GM19240 (cell line): ENCODE measurements around the gene MLPH.
A peak's percentile ranks its signal among the peaks of the same experiment; 100 is the strongest.

Source experiments
- DNase-seq: peaks from one replicate; pipeline ENCODE4 v3.0.0; 2011; ENCODE audit warnings: low spot score; ENCODE audit not compliant: insufficient read length

Gene MLPH

DNA sequence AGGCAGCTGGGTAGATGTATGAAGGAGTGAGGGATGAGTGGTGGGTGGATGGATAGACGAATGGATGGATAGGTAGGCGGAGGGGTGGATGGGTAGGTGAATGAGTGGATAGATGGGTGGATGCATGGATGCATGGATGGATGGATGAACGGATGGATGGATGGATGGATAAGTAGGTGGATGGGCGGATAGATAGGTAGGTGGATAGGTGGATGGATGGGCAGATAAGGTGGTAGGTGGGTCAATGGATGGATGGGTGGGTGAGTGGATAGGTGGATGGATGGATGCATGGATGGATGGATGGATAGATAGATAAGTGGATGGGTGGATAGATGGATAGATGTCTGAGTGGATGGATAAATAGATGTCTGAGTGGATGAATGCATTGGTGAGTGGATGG lies 30.1 kb downstream of the MLPH start:
- DNase-seq: no peak

DNA sequence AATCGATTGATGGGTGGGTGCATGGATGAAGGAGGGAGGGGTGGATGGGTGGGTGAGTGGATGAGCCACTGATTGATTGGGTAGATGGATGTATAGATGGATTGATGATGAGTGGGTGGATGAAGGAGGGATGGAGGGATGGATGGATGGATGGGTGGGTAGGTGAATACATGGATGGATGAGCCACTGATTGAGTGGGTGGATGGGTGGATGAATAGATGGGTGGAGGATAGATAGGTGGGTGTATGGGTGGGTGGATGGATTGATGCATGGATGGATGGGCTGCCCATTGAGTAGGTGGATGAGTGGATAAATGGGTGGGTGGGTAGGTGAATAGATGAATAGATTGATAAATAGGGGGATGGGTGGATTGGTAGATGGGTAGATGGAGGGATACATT lies 30.9 kb downstream of the MLPH start:
- DNase-seq: no peak

DNA sequence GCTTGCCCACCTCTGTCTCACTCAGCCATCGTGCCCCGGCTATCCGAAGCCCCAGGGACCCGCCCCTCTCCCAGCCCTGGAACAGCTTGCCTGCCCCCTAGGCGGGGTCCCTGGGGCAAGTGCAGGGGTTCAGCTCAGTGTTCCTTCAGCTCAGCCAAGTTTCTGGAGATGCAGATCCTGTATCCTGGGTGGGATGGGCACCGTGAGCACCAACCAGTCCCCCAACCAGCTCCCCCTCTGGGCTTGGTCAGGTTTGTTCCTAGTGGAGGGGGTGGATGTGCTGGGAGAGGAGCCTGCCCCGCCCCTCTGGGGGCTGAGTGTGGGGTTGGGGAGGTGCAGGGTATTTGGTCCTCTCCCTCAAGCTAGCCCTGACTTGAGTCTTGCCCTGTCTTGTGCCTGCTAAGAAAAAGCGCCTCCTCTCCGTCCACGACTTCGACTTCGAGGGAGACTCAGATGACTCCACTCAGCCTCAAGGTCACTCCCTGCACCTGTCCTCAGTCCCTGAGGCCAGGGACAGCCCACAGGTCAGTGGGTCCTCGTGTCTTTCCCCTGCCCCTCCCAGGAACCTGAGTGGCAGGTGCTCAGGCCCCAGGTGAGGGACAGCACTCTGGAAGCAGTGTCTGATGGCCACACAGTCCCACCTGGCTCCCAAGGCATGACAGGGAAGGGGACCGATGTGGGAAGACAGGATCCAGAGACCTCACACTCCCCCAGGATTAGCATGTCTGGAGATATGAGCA lies 32.6 kb downstream of the MLPH start:
- DNase-seq: no peak

DNA sequence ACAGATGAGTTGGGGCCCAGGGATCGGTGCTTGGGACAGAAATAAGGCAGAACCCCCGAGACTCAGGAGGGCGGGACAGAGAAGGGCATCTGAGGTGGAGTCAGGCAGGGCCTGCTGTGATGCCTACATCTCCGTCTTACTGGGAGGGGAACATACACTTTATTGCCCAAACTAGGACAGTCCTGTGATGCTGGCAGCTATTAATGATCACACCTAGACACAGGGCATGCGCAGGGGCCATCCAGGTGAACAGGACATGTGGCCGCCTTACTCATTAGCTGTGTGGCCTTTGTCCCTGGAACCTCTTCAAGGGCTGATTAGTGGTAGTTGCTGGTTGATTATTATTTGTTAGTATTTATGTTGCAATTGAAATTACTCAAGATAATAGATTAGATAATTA lies 33.2 kb downstream of the MLPH start:
- DNase-seq: no peak

DNA sequence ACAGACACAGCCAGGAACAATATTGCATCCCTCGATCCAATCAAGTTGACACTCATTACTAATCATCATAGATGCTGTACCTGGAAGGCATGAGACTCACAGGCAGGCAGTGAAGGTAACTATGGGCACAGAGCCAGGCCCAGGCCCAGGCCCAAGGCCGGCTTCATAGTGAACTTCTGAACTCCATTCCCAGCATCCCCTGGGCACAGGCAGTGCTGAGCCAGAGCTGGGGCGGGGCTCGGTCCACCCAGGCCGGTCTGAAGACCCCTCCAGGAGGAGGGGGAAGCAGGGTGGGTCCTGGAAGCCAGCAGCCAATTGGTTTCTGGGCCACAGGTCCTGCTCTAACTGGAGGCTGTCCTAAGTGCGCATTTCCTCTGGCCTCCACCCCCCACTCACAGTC lies 37.6 kb downstream of the MLPH start:
- no peak for DNase-seq

DNA sequence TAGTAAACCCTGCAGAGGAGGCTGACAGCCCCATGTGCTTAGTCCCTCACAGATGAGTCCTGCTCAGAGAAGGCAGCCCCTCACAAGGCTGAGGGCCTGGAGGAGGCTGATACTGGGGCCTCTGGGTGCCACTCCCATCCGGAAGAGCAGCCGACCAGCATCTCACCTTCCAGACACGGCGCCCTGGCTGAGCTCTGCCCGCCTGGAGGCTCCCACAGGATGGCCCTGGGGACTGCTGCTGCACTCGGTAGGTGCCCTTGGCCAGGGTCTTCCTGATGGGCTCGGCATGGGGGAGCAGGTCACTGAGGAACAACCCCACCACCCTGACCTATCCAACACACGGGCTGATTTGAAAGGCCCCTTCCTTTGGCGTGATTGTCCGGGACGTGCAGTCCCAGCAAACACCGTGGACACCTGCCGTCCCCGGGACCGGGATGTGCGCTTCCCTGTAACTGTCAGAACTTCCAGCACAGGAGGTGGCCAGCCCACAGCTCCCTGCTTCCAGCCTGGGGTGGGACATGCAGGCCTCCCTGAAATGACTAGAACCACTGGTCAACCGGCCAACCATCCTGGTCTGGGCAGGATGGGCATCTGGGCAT lies 38.6 kb downstream of the MLPH start:
- no peak for DNase-seq

DNA sequence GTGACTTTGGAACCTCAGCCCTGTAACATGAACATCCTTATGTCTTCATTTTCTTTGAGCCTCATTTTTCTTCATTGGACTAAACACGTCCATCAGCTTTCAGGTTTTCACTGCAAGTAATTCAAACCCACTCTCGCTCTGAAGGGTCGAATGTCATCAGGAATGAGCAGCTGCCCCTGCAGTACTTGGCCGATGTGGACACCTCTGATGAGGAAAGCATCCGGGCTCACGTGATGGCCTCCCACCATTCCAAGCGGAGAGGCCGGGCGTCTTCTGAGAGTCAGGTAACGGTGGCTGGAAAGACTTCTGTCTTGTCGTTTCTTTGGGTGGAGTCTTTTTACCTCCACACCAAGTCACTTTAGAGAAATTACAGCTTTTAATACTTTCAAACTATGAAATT lies 40.2 kb downstream of the MLPH start:
- no peak for DNase-seq

DNA sequence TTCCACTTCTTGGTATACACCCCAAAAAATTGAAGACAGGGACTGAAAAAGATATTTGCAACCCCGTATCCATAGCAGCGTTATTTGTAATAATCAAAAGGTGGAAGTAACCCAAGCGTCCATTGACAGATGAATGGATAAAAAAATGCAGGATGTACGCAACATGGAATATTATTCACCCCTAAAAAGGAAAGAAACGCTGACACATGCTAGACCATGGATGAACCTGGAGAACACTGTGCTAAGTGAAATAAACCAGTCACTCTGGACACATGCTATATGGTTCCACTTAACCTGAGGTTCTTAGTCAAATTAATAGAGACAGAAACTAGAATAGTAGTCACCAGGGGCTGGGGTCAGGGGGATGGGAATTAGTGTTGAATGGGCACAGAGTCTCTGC lies 40.7 kb downstream of the MLPH start:
- DNase-seq: no peak

DNA sequence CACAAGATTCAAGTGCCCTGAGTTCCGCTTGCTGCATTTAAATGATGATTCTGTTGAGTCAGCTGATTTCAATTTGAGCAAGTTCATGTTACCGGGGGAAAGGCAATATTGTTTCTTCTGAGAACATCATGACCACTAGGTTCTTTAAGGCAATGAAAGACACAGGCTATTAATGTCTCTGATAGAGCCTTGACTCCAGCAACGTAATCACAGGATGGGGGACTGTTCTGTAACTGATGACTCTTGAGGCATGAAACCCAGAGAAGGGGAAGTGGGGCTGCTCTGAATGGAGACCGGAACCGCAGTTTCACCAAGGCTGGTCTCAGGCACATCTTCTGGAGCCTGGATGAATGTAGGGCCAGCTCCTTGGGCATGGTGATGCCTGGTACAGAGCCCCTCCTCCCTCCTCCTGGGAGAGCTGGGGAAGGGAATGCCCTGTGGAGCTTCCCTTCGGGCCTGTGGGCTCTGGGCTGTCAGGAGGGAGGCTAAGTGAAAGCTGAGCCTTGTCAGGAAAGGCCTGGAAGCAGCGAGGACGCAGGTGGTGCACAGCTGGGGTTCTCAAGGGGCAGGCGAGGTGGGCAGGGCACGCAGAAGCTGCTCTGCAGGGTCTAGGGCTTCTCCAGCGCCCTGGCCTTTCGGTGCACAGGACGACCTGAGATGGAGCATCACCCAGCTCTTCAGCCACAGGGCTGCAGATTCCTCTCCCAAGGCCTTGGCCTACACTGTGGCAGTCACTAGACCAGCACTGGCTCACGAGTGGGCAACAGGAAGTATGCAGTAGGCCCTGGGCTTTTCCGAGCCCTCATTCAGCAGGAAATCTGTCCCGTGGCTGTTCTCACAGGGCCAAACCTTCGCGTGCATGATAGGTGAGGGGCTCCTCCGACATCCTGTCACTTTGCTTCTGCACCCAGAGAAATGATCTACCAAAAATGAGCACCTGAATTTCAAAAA lies 42.7 kb downstream of the MLPH start:
- DNase-seq: peak; percentile 70

DNA sequence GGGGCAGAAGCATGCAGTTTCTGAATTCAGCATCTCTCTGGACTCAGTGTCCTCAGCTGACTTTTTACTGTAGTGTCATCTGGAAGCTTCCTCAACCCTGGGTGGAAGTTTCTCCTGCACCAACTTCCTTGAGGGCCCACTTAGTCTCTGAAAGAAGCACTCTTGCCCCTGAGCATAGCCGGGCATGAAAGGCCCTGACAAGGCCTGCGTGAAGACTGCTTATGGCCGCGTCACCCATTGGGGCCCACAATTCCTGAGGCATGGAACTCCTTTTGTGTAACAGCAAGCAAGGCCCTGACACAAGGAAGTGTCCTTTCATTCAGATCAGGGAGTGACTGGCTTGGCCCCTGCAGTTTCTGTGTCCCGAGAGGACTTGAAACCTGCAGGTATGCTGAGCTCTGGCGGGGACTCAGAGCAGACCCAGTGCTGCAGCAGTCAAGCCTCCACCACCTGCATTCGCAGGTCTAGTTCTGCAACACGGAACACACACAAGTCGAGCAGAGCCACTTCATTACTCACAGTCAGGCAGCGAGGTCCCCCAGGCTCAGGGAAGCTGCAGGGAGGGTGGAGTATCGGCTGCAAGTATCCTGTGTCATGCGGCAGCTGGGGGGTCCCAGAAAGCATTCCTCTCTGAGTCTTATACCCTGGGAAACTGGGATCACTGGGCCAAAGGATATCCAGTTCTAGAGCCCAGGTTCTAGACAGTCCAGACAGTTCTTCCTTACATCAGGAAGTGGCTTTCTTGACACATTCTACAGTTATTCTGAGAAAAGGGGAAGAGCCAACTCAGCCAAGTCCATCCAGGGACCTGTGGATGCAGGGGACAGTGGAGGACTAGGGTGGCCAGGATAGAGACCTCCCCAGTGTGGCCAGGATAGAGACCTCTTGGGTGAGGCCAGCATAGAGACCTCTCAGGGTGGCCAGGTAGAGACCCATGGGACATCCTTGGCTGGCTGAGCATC lies 43.7 kb downstream of the MLPH start:
- DNase-seq: peak; percentile 38

DNA sequence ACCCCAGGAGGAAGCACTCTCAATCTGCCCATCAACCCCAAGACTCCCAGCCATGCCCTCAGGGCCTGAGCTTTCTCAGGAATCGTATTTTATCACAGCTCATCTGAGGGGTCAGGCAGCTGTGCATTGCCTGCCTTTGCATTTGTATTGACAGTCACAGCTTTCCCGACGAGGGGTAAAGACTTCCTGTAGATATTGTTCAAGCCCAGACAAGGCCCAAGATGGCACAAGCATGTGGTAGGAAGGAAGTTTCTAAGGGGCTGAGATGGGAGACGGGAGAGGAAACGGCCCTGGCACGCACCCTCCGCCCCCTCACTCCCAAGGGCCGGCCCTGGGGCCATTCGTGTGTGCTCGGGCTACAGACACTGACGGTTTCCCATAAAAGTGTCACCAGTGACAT lies 45.1 kb downstream of the MLPH start:
- no peak for DNase-seq

DNA sequence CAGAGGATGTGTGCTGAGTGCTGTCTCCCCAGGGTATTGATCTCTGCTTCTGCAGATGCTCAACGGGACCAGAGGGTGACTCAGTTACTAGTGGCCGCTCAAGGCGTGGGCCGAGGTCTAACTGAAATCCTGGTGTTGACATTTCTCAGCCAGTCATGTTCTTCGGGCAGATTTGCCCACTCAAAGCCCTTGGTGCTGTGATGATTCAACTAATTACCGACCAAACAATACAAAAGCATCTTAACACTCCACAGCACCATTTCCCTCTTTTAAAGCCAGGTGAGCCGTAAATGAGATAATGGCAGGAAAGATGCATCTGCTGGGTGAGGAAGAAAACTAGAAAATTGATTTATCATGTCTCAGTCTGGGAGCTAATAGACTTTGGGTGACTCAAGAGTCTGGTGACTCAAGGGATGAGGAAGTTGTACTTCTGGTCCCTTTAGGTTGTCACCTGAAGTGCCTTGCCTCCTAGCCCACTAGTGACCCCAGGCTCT lies 46.7 kb downstream of the MLPH start:
- no peak for DNase-seq

DNA sequence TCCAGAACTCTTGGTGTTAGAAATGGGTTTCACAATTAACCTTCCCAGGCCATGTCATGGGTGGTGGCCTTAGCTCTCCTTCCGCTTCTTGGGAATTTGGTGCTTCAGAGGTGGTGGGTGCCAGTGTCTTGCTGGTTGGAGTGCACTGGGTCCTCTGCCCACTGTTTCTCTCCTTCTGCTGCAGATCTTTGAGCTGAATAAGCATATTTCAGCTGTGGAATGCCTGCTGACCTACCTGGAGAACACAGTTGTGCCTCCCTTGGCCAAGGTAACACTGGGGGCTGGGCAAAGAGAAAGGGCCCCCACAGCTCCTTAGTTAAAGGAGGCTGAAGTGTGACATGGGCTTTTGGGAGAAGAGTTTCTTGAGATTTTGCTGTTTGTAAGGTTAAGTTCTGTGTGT lies 47.3 kb downstream of the MLPH start:
- DNase-seq: no peak

DNA sequence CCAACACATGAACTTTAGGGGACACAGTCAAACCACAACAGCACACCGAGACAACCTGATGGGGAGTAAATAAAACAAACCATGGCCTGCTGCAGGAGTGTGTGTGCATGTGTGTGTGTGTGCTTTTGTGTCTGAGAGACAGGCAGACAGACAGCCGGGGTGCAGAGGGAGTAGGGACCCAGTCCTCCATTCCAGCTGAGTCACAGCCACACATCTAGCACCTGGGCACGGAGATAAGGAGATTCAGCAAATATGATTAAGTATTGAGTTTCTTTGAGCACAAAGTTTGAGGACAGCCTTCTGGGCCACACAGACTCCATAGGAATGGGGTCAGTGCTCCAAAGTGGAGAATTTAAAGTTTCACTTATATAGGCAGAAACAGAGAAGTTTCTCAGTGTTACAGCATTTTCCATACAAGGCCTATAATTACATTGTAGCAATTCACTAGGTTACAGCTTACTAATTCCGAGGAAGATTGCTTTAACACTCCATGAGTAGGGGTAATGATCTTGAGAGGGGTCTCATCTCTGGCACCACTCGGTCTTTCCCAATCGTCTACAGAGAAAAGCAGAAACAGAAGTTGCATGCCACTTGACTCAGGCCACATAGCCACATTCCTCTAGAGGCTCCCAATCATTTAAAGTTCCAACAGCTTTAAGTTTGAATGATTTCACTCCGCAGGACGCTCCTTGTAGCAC lies 48.5 kb downstream of the MLPH start:
- no peak for DNase-seq

DNA sequence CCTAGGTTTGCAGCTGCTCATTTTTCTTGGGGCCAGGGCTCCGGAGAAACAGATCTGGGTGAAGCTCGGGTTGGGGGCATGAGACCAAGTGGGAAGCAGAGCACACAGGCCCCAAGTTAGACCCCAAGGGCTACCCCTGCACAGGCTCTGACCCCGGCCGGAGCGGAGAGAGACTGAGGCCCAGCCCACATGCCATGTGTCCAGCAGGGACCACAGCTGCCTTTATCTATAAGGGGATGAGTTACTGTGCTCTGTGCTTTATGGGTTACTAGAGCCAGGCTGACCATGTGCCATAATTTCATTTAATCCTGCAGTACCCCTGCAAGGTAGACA lies 49.0 kb downstream of the MLPH start:
- DNase-seq: no peak

DNA sequence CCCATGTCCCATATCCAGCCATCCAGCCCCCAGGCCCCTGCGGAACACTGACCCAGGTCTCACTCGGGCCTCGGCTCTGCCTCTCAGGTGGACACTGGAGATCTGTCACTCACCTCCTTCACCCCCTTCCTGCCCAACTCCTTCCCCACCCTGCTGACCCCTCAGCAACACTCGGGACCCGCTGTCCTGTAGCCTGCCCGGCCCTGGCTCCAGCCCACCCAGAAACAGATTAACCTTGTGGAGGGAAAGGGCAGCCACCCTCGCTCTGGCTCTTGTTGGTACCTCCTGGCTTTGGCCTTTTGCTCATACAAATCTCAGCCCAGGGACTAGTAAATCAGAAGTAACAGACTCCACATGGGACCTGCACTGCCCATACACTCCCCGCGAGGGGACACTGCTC lies 49.6 kb downstream of the MLPH start:
- DNase-seq: no peak

DNA sequence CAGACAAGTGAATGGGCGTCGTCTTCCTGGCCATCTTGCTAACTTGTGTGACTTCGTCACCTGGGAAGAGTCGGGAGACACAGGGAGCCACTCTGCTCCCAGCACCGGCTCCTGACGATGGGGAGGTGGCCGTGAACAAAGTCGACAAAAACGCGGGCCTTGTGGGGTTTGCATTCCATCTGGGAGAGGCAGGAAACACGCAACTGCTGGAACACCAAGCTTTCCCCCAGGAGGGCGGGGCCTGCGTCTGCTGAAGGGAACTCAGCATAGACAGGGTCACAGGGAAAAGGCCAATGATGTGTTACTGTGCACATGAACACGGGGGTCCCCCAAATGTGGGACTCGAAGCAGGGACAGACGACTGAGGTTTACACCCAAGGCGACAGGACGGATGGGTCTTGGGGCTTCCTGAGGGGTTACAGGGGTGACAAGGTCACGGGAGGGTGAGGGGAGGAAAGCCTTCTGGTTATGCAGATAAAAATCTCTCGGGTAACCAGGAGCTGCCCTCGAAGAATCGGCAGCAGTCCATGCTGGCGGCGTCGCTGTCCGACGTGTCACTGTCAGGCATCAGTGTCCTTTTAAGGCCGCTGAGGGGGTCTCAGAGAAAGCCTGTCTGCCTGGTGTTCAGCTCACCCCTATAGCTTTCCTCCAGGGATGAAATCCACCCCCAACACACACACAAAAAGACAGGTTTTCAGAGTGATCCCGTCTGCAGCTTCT lies 51.1 kb downstream of the MLPH start:
- no peak for DNase-seq

DNA sequence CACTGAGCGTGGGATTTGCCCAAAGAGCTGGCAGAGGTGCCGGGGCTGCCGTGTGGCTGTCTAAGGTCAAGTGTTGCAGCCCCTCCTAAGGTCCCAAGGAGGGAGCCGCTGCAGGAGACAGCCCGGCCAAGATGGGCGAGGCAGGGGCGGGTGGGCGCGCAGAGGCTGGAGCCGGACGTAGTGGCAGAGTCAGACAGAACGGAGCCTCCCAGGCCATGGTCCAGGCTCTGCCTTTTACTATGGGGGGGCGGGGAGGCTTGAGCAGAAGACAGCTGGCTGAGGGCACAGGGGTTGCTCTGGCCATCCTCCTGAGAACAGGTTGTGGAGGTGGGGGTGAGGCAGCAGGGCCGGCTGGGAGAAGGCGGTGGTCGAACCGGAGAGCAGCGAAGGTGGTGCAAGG lies 51.9 kb downstream of the MLPH start:
- no peak for DNase-seq

DNA sequence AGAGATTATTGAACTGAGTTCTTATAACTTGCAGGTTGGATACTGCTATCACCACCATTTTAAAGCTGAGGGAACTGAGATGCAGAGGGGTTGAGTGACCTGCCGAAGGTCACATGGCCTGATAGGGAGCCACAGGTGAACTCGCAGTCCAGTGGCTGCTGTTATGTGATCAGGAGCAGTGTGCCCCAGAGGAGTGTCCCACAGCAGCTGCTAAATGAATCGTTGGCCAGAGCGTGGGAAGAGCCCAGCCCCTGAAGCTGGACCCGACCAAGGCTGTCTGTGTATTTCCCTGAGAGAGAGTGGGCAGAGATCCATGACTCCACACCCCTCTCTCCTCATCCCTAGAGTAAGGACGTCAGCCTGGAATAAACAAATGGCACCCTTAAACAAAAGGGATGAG lies 52.6 kb downstream of the MLPH start:
- no peak for DNase-seq

DNA sequence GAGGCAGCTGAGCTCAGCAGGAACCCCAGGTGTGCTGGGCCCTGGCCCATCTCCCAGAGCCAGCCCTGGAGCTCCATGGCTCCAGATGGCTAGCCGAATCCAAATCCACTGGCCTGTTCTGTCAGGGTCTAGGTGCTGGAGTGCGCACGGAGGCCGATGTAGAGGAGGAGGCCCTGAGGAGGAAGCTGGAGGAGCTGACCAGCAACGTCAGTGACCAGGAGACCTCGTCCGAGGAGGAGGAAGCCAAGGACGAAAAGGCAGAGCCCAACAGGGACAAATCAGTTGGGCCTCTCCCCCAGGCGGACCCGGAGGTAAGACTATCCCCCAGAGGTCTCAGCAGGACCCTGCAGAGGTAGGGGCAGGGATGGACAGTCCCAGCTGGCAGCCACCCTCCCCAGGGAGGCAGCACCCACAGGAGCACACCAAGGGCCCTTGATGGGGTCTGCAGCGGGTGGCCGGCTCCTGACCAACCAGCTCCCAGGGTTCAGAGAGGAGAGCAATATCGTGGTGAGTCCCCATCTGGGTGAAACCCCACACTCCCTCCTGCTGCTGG lies 53.2 kb downstream of the MLPH start:
- no peak for DNase-seq
